Ovary (tissue), 3 donors: ENCODE measurements around the gene NUP210.

Experiments used
- CTCF ChIP-seq, 3 donors: fragments of 450-650 bp in 2 of 3; fragments of 200-600 bp in 1 of 3; IDR thresholded peaks; one replicate each; pipeline versions ENCODE4 v1.5.1 to v1.8.0; 2016 to 2022; ENCODE audit warnings: antibody characterized with exemption in 3 of 3, mild to moderate bottlenecking in 1 of 3
- POLR2A ChIP-seq: fragments of 450-650 bp; IDR thresholded peaks from one replicate; pipeline ENCODE4 v1.6.1; 2017; ENCODE audit warnings: antibody characterized with exemption, mild to moderate bottlenecking, moderate library complexity
- donor health status: DM: no; HTN: no; CAD: no.

GRCh38 chr3:13345772-13346171 is 74.3 kb downstream of the NUP210 start:
- TF ChIP-seq CTCF (IDR thresholded peaks at IDR 0.05) = no peak
- no peak for TF ChIP-seq POLR2A
